Breast epithelium (tissue), 4 donors: ENCODE results near the gene RTBDN. TPM values are rescaled to one million over a fixed set of nuclear protein-coding genes. Genes with fewer than 3 reads are reported as not detected.

Source experiments
- DNase-seq, 2 donors: peaks; one replicate each; pipeline ENCODE4 v3.0.0-alpha.2; 2019; ENCODE audit warnings: low spot score in 2 of 2
- H3K27ac ChIP-seq, 2 donors: fragments of 200-600 bp; sonication (generic) in 1 of 2; one replicate each; pipeline ENCODE4 v1.5.1; 2016 to 2019; ENCODE audit warnings: mild to moderate bottlenecking in 1 of 2
- H3K27me3 ChIP-seq, 2 donors: fragments of 200-600 bp; sonication (generic) in 1 of 2; one replicate each; pipeline versions ENCODE4 v1.5.1 to v1.6.0; 2017 to 2019; ENCODE audit warnings: control low read depth in 1 of 2, mild to moderate bottlenecking in 1 of 2
- H3K36me3 ChIP-seq: fragments of 200-600 bp; one replicate; pipeline ENCODE4 v1.5.1; 2019
- H3K4me1 ChIP-seq, 2 donors: fragments of 200-600 bp; sonication (generic); one replicate each; pipeline ENCODE4 v1.5.1; 2016 to 2019; ENCODE audit warnings: control low read depth in 1 of 2
- H3K4me3 ChIP-seq, 3 donors: fragments of 200-600 bp; sonication (generic); 1 replicate in 2 of 3; 2 replicates in 1 of 3; pipeline ENCODE4 v1.5.1; 2016 to 2019; ENCODE audit warnings: mild to moderate bottlenecking in 3 of 3, moderate library complexity in 2 of 3
- H3K9me3 ChIP-seq, 2 donors: fragments of 200-600 bp; sonication (generic) in 1 of 2; one replicate each; pipeline ENCODE4 v1.5.1; 2016 to 2019; ENCODE audit warnings: control low read depth in 1 of 2
- POLR2A ChIP-seq: fragments of 450-650 bp; IDR thresholded peaks from one replicate; pipeline ENCODE4 v1.6.1; 2016; ENCODE audit warnings: antibody characterized with exemption, mild to moderate bottlenecking, moderate library complexity
- POLR2AphosphoS5 ChIP-seq, 3 donors: sonication (generic); formaldehyde crosslinking; IDR thresholded peaks; one replicate each; pipeline ENCODE4 v1.6.1; 2017; ENCODE audit warnings: antibody characterized with exemption in 3 of 3
- intact Hi-C: fragments of 100-400 bp; cut with DNase I; formaldehyde crosslinking; loops from one replicate; pipeline ENCODE4 v1.15.1; 2023; ENCODE audit warnings: low total_unique reads
- total RNA-seq, 3 donors: library from RNA; depleted of rRNA; stranded (reverse); fragments of >200 nt; gene quantifications; one replicate each; pipeline ENCODE4 v1.1.0, GENCODE V29; 2016
- TF ChIP-seq, protein P1 (sequence below), 3 donors: fragments of 450-650 bp; IDR thresholded peaks; one replicate each; pipeline ENCODE4 v1.5.1; 2016 to 2017; ENCODE audit warnings: antibody characterized with exemption in 3 of 3, mild to moderate bottlenecking in 3 of 3, moderate library complexity in 3 of 3

The RTBDN gene
- total RNA-seq, 3 donors from 2014 or later: not detected

DNA sequence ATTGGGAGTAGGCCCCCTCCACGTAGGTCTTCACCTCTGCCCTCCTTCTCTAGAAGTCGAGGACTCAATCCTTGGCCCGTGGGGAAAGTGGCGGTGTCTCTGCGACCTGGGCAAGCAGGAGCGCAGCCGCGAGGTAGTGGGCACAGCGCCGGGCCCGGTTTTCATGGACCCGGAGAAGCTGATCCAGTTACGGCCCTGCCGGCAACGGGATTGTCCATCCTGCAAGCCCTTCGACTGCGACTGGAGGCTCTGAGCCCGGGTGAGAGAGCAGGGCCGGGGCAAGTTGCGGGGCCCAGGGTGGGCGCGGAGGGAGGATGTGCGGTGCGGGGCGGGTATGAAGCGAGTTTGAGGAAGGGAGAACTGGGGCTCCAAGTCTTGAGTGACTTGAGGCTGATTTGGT lies 30.3 kb downstream of the RTBDN start:
- H3K4me1 ChIP-seq: peaks cover 0 to 12% of the 10 kb centered on the region in 2 donors
- H3K27me3 ChIP-seq: no peaks in the 10 kb centered on the region
- no peak overlapping the region for H3K4me3 ChIP-seq
- intact Hi-C loops: no loop called here
- H3K9me3 ChIP-seq: no peaks in the 10 kb centered on the region
- no peaks in the 10 kb centered on the region for H3K36me3 ChIP-seq
- DNase-seq: no peak
- TF ChIP-seq POLR2A (no peak), POLR2AphosphoS5 (IDR thresholded peaks at IDR 0.05) (no peak)
- TF ChIP-seq, protein P1, sequence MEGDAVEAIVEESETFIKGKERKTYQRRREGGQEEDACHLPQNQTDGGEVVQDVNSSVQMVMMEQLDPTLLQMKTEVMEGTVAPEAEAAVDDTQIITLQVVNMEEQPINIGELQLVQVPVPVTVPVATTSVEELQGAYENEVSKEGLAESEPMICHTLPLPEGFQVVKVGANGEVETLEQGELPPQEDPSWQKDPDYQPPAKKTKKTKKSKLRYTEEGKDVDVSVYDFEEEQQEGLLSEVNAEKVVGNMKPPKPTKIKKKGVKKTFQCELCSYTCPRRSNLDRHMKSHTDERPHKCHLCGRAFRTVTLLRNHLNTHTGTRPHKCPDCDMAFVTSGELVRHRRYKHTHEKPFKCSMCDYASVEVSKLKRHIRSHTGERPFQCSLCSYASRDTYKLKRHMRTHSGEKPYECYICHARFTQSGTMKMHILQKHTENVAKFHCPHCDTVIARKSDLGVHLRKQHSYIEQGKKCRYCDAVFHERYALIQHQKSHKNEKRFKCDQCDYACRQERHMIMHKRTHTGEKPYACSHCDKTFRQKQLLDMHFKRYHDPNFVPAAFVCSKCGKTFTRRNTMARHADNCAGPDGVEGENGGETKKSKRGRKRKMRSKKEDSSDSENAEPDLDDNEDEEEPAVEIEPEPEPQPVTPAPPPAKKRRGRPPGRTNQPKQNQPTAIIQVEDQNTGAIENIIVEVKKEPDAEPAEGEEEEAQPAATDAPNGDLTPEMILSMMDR (IDR thresholded peaks at IDR 0.05): no peak
- no peak overlapping the region for H3K27ac ChIP-seq

DNA sequence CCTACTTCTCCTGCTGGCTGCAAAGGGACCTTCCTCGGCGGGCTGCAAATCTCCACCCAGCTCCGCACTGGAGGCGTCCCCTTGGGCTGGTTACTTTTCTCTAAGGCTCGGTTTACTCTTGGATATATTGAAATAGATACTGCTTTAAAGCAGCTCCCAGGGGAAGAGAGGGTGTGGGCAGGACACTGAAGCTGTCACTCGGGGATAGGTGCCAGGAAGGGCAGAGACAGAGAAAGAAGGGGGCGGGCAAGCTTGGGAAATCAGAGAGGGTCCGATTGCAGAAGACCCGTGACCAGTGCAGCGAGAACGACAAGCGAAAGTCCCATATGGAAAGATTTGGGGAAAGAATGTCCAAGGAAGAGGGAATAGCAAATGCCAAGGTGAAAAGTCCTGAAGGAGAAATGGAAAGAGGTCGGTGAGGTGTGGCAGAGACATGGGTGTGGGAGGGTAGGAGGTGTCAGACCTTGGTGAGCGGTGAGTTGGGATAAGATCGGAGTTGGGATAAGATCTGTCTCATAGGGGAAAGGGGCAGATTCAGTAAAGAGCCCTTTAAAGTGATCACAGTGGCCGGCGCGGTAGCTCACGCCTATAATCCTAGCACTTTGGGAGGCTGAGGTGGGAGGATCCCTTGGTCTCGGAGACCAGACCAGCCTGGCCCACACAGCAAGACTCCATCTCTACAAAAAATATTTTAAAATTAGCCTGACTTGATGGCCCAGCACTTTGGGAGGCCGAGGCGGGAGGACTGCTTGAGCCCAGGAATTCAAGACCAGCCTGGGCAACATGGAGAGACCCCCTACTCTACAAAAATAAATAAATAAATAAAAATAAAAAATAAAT lies 31.9 kb downstream of the RTBDN start:
- Histone ChIP-seq H3K27me3 (no peaks in the 10 kb centered on the region), H3K9me3 (no peaks in the 10 kb centered on the region), H3K27ac (peak overlapping the region; percentile 74 to 87), H3K36me3 (no peaks in the 10 kb centered on the region), H3K4me3 (peak overlapping the region; percentile 77 to 96 (median 89)), H3K4me1 (peaks cover 0 to 12% of the 10 kb centered on the region in 2 donors)
- TF ChIP-seq POLR2AphosphoS5 (IDR thresholded peaks at IDR 0.05): no peak
- DNase-seq: no peak
- intact Hi-C loops: no loop called here

DNA sequence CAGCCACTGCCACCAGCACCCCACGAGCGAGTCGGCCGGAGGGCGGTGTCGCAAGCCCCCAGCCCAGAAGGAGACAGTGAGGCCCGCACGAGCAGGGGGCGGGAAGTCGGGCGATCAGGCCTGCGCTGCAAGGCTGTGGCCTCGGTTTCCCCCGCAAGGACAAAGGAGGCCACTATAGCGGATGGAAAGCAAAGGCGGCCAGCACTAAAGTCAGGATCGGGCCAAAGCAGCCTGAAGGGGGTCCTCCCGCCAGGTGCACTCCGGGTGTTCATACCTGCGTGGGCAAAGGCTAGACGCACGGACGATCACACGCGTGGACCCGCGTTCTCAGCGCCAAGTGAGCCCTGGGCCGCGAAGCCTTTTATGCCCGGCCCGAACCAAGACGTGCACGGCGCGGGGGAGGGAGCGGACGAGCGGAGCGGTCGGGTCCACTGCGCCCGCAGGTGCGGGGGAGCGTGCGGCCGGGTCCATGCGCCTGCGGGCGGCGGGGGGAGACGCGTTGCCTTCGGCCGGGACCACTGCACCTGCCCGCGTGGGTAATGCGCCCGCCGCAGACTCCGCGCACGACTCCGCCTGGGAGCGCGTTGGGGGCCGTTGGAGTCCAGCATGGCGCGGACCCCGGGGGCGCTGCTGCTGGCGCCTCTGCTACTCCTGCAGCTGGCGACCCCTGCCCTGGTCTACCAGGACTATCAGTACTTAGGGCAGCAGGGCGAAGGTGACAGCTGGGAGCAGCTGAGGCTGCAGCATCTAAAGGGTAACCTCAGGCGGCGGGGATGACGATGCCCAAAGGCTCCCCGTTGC lies 32.7 kb downstream of the RTBDN start, which contains the start of the genes PRDX2 and THSD8:
Gene PRDX2, minus strand, starts transcription at position 335 of the 801 bp plus-strand sequence. CDS start 539 bp downstream, outside the sequence.
Gene THSD8, plus strand, starts transcription at position 604 of the 801 bp plus-strand sequence. Its CDS starts 3 bp downstream, at position 607.
- no peaks in the 10 kb centered on the region for H3K9me3 ChIP-seq
- H3K27ac ChIP-seq: peak within 1 kb of the TSS; percentile 74 to 87
- H3K4me1 ChIP-seq: peaks cover 0 to 7% of the 10 kb centered on the region in 2 donors
- peak in 1 of 2 donors; percentile 76 for DNase-seq
- intact Hi-C loops: no loop called here
- no peaks in the 10 kb centered on the region for H3K36me3 ChIP-seq
- no peaks in the 10 kb centered on the region for H3K27me3 ChIP-seq
- TF ChIP-seq POLR2AphosphoS5 (IDR thresholded peaks at IDR 0.05) (peak; percentile 70 to 83 (median 83)), POLR2A (peak; percentile 51)
- TF ChIP-seq, protein P1 (IDR thresholded peaks at IDR 0.05): peak in 1 of 3 donors; percentile 13
- H3K4me3 ChIP-seq: peak within 1 kb of the TSS; percentile 77 to 96 (median 89)

DNA sequence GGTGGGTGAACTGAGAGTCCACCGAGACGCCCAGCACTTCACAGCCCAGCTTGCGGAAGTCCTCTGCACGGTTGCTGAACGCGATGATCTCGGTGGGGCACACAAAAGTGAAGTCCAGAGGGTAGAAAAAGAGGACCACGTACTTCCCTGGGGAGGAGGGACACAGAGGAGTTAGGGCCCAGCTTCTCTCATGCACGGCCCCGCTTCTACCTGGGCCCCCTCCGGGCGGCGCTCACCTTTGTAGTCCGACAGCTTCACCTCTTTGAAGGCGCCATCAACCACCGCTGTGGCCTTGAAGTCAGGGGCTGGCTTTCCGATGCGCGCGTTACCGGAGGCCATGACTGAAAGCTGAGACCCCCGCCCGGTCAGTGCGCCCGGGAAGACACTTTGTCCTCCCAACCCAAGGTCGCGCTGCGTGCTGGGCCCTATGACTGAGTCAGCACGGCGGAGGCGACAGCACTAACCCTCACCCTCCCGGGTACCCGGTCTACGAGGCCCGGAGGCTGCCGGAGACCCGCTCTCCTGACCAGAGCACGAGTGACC lies 33.4 kb downstream of the RTBDN start:
- Histone ChIP-seq H3K27ac (peak overlapping the region; percentile 74 to 87), H3K4me1 (peaks cover 0 to 13% of the 10 kb centered on the region in 2 donors), H3K9me3 (no peaks in the 10 kb centered on the region), H3K36me3 (no peaks in the 10 kb centered on the region), H3K27me3 (no peaks in the 10 kb centered on the region), H3K4me3 (peak overlapping the region; percentile 77 to 96 (median 89))
- TF ChIP-seq, protein P1 (IDR thresholded peaks at IDR 0.05): no peak
- TF ChIP-seq POLR2AphosphoS5 (IDR thresholded peaks at IDR 0.05): no peak
- no peak for TF ChIP-seq POLR2A
- intact Hi-C loops: no loop called here
- DNase-seq: no peak

DNA sequence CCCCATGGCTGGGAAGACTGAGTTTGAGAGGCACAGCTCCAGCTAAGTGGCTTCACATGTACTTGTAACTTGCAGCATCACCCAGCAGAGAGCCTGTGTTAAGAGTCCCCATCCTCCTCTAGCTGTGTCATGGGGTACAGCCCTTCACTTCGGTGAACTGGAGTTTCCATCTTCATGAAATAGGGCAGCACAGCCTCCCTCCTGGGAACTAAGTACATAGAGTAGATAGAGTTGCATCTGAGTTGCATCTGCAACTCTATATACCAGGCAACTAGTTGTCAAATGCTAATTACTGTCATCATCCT lies 34.0 kb downstream of the RTBDN start:
- Histone ChIP-seq H3K36me3 (no peaks in the 10 kb centered on the region), H3K27ac (no peak overlapping the region), H3K9me3 (no peaks in the 10 kb centered on the region), H3K4me1 (peaks cover 0 to 13% of the 10 kb centered on the region in 2 donors), H3K4me3 (peak overlapping the region; percentile 77 to 96 (median 89)), H3K27me3 (no peaks in the 10 kb centered on the region)
- intact Hi-C loops: no loop called here
- DNase-seq: no peak
- TF ChIP-seq, protein P1 (IDR thresholded peaks at IDR 0.05): no peak
- TF ChIP-seq POLR2AphosphoS5 (IDR thresholded peaks at IDR 0.05): no peak
